Measurements from ENCODE around the gene GALNT9.
"Not testable (repeated sequence)": the region's sequence is repeated elsewhere in the genome, so short reads cannot be mapped to it uniquely, and the experiment has no call there.

GALNT9 gene

GRCh38 chr12:132265822-132266221, 63.6 kb downstream of the GALNT9 start:
- not testable (repeated sequence) for DNase-seq (ENCODE audit: low read depth, low spot score)

- no peak for DNase-seq (ENCODE audit: low read depth, low spot score)
These were observed 64.2 kb downstream of the GALNT9 start for GRCh38 chr12:132265056-132265800.

GRCh38 chr12:132264086-132265010, 65.0 kb downstream of the GALNT9 start:
- DNase-seq (ENCODE audit: low read depth, low spot score) = no peak

DNA sequence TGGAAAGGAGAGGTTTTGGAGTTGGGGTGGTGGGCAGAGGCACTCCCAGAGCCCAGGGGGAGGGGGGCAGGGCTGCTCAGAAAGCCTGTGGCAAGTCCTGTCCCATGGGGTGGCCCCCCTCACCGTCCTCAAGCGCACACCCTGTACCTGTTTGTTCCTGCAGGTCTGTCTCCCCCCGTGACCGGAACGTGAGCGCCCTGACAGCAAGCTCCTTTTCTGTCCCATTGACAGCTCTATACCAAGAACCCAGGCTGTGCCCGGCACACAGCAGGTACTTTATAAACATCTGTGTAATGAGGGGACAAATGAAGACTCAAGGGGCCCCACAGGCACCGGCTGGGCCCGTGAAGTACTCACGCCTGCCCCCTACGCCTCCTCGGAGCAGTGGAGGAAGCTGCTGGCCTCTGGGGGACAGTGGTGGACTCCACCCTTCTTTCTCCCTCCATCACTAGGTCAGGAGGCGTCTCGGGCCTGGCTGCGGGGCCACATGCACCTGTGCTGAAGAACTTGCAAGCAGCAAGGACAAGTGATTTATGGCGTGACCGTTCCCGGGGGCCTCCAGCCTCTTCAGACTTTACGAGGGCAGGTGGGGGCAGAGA, 65.8 kb downstream of the GALNT9 start:
- no peak for DNase-seq (ENCODE audit: low read depth, low spot score)

DNA sequence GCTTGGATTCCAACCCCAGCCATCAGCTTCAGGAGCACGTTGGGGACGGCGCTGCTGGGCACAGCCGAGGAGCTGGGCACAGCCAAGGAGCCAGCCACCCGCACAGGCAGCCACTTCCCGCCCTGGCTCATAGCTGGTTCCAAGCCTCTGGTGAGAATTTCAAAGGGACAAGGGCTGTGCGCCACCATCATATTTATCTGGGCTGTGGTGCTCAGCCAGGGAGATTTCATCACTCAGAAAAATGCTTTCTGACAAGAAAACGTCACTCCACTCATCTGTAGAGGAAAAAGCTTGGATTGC, 66.4 kb downstream of the GALNT9 start:
- DNase-seq (ENCODE audit: low read depth, low spot score) = no peak

DNA sequence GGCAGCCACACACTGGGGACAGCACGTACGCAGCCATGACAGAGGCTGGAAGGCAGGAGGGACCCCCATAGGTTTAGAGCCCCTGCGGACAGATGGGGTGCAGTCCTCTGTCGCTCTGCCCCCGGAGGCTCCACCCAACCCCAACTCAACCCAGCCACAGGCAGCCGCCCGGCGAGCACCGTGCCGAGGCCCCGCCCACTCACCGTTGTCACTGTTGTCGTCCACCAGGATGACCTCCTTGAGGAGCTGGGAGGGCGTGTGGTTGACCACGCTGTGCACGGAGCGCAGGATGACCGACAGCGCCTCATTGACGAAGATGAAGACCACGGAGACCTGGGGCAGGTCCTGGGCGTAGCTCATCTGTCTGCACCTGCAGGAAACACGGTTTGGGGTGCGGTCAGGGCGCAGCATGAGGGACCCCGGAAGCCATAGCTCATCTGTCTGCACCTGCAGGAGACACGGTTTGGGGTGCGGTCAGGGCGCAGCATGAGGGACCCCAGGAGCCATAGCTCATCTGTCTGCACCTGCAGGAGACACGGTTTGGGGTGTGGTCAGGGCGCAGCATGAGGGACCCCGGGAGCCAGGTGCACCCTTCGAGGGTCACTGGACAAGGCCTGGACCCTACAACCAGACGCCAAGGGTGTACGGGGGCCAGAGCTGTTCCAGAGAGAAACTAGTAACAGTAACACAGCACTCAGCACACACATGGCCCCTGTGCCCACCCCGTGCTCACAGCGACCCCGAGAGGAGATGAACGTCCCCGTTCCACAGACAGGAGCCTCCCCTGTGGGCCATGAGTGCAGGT, 66.9 kb downstream of the GALNT9 start:
- DNase-seq (ENCODE audit: low read depth, low spot score) = no peak

- DNase-seq (ENCODE audit: low read depth, low spot score) = no peak
These were observed 67.9 kb downstream of the GALNT9 start for GRCh38 chr12:132261328-132262138.

GRCh38 chr12:132260721-132261120, 68.7 kb downstream of the GALNT9 start:
- DNase-seq (ENCODE audit: low read depth, low spot score) = no peak

- DNase-seq (ENCODE audit: low read depth, low spot score) = no peak
These were observed 69.3 kb downstream of the GALNT9 start for GRCh38 chr12:132259872-132260695.

GRCh38 chr12:132259364-132259871, 70.0 kb downstream of the GALNT9 start:
- DNase-seq (ENCODE audit: low read depth, low spot score) = peak; percentile 60

DNA sequence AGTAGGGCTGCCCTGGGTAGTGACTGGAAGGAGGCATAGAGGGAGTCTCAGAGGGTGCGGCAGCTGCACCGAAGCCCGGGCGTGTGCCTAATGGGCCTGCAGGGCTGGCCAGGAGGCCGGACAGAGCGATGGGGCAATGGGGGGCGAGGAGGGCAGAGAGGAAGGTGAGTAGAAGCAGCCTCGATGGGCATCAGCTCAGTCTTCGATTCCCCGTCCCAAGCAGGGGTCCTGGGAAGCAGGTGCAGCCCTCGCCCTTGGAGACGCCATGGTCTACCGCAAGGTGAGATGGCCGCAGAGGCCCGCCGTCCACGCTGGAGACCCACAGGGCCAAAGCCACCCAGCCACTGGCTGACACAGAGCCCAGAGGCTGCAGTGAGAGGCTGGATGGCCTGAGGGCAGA, 70.8 kb downstream of the GALNT9 start:
- DNase-seq (ENCODE audit: low read depth, low spot score) = no peak

GRCh38 chr12:132257955-132258490, 71.4 kb downstream of the GALNT9 start:
- no peak for DNase-seq (ENCODE audit: low read depth, low spot score)

DNA sequence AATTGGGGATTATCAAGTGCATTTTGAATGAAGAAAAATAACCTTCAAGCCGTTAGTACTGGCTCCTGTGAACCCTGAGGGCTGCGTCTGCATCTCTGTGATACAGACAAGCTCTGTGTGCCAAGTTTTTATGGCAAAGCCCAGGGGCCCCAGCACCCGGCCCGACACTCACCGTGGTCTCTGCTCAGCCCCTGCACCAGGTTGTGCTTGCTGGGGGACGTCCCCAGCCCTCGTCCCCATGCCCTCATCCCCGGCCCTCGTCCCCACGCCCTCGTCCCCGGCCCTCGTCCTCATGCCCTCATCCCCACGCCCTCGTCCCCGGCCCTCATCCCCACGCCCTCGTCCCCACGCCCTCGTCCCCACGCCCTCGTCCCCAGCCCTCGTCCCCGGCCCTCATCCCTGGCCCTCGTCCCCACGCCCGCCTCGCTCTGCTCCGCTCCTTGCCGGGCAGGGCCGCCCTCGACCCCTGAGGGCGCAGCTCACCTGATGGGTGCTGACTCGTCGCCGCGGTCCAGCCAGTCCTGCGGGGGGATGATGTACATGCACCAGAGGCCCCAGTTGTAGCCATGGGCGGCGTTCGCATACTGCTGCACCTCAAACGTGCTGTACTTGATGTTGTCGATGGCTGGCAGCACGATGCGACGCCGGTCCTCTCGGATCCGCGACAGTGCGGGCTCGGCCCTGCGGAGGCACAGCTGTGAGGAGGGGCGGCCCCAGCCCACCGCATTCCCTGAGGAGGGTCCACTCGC, 72.0 kb downstream of the GALNT9 start:
- no peak for DNase-seq (ENCODE audit: low read depth, low spot score)

GRCh38 chr12:132256646-132257045, 72.7 kb downstream of the GALNT9 start:
- no peak for DNase-seq (ENCODE audit: low read depth, low spot score)

- no peak for DNase-seq (ENCODE audit: low read depth, low spot score)
These were observed 73.7 kb downstream of the GALNT9 start for GRCh38 chr12:132255642-132256041.

DNA sequence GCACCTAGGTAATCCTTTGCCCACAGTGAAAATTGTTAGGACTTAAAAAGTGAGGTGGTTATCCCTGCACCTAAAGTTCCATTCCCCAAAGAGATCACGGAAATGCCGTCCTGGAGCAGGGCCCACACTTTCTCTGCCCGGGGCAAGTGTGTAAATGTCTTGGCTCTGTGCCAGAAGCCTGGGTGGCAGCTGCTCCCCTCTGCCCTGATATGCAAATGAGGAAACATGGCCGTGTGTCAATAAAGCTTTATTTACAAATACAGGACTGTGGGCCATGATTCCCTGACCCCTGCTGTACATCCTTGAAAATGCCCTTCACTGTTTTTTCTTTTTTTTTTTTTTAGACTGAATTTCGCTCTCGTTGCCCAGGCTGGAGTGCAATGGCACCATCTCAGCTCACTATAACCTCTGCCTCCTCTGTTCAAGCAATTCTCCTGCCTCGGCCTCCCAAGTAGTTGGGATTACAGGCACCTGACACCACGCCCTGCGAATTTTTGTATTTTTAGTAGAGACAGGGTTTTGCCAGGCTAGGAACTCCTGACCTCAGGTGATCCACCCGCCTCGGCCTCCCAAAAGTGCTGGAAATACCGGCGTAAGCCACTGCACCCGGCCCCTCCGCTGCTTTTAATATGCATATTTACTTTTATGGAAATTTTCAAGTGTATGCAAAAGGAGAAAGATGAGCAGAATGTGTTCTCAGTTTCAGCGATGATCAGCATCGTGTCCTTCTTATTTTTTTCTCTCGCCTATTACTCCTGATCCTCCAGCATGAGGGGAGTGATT, 75.5 kb downstream of the GALNT9 start:
- DNase-seq (ENCODE audit: low read depth, low spot score) = no peak

DNA sequence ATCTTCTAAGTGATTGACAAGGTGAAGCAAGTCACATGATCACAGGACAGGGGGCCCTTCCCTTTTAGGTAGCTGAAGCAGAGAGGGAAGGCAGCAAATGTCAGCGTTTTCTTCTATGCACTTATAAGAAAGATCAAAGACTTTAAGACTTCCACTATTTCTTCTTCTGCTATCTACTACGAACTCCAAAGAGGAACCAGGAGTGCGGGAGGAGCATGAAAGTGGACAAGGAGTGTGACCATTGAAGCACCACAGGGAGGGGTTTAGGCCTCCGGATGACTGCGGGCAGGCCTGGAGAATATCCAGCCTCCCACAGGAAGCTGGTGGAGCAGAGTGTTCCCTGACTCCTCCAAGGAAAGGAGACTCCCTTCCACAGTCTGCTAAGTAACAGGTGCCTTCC, 76.4 kb downstream of the GALNT9 start:
- not testable (repeated sequence) for DNase-seq (ENCODE audit: low read depth, low spot score)

All from brain pericyte (primary cell).